Upper lobe of left lung (tissue), 6 donors: ENCODE measurements around the gene FNDC3B. TPM values are rescaled to one million over a fixed set of nuclear protein-coding genes. Genes with fewer than 3 reads are reported as not detected.

Experiments used
- ATAC-seq, 2 donors: fragments of 200-7000 bp; cut with Tn5 transposase; one replicate each; pipeline ENCODE4 v1.9.1; 2022; ENCODE audit warnings: mild to moderate bottlenecking in 2 of 2, moderate library complexity in 2 of 2; ENCODE audit not compliant: low FRiP score in 2 of 2
- DNase-seq, 2 donors: peaks; one replicate each; pipeline ENCODE4 v3.0.0-alpha.2; 2019 to 2020
- H3K27ac ChIP-seq, 4 donors: fragments of 200-600 bp; sonication (generic); one replicate each; pipeline ENCODE4 v1.5.1; 2016 to 2019
- H3K27me3 ChIP-seq, 4 donors: fragments of 200-600 bp; sonication (generic); one replicate each; pipeline ENCODE4 v1.5.1; 2017 to 2019
- H3K36me3 ChIP-seq, 4 donors: fragments of 200-600 bp; sonication (generic); one replicate each; pipeline ENCODE4 v1.5.1; 2016 to 2019
- H3K4me1 ChIP-seq, 4 donors: fragments of 200-600 bp; sonication (generic); one replicate each; pipeline ENCODE4 v1.5.1; 2018 to 2019
- H3K4me3 ChIP-seq, 4 donors: fragments of 200-600 bp; sonication (generic); one replicate each; pipeline ENCODE4 v1.5.1; 2017 to 2019; ENCODE audit warnings: mild to moderate bottlenecking in 2 of 4, moderate library complexity in 1 of 4
- H3K9me3 ChIP-seq, 4 donors: fragments of 200-600 bp; sonication (generic); one replicate each; pipeline ENCODE4 v1.5.1; 2018 to 2019
- CTCF ChIP-seq, 6 experiments: fragments of 450-650 bp in 4 of 6; fragments of 200-600 bp in 2 of 6; sonication (generic) in 2 of 6; IDR thresholded peaks; one replicate each; pipeline ENCODE4 v1.5.1; 2016 to 2019; ENCODE audit warnings: antibody characterized with exemption in 6 of 6
- EP300 ChIP-seq, 4 donors: sonication (generic); formaldehyde crosslinking; IDR thresholded peaks; one replicate each; pipeline ENCODE4 v1.5.1; 2017; ENCODE audit warnings: antibody characterized with exemption in 4 of 4, control low read depth in 2 of 4
- POLR2A ChIP-seq, 4 donors: fragments of 450-650 bp; IDR thresholded peaks; one replicate each; pipeline ENCODE4 v1.5.1; 2016 to 2017; ENCODE audit warnings: antibody characterized with exemption in 4 of 4, mild to moderate bottlenecking in 2 of 4
- POLR2AphosphoS5 ChIP-seq, 2 donors: sonication (generic); formaldehyde crosslinking; IDR thresholded peaks; one replicate each; pipeline ENCODE4 v1.5.1; 2017; ENCODE audit warnings: antibody characterized with exemption in 2 of 2
- WGBS, 2 donors: methylation state at CpG; one replicate each; pipeline ENCODE4 v1.1.5; 2017 to 2018; 5-methylcytosine and 5-hydroxymethylcytosine counted together
- total RNA-seq, 6 donors: library from RNA; depleted of rRNA in 4 of 6; stranded (reverse); fragments of >200 nt in 4 of 6; gene quantifications; one replicate each; pipeline versions ENCODE4 v1.1.0 to v1.2.1, GENCODE V29; 2016 to 2021
- donor health status: DM: no; HTN: no; CAD: no; lungs with moderate emphysema.
- donor health status: DM: no; HTN: yes; CAD: no; lungs with severe emphysema.

FNDC3B gene
- total RNA-seq, 6 donors from 2014 or later, result 73.3 to 167 (median 119) TPM

DNA sequence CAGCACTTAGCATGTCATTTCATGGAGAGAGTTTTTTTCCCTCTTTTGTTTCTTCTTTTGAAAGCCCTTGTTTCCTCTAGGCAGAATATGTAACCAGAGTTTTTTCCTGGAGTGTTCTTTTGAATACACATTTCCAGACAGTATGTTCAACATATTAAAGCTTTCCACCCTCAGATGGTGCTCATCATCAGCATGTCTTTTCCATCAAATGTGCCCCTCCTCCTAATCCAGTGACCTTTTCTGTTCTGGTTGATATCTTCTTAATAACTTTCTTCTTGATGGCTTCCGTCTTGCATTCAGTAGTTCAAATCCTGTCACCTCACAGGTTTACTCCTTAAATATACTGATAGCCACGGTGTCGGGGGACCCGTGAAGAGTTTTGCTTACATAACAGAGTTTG, 78.6 kb downstream of the FNDC3B start:
- TF ChIP-seq POLR2A (IDR thresholded peaks at IDR 0.05), result no peak
- no peak for TF ChIP-seq POLR2AphosphoS5 (IDR thresholded peaks at IDR 0.05)
- no peak for TF ChIP-seq EP300 (IDR thresholded peaks at IDR 0.05)
- no peak for TF ChIP-seq CTCF (IDR thresholded peaks at IDR 0.05)
- Histone ChIP-seq H3K27me3 (no peaks in the 10 kb centered on the region), H3K4me3 (no peak overlapping the region), H3K9me3 (no peaks in the 10 kb centered on the region), H3K27ac (no peak overlapping the region), H3K36me3 (peaks cover 5 to 53% (median 14%) of the 10 kb centered on the region in 4 donors), H3K4me1 (peaks cover 0 to 13% (median 7%) of the 10 kb centered on the region in 4 donors)
- DNase-seq, result no peak
- no peak for ATAC-seq
- 39 to 62% methylated on average over 4 of the region's 4 CpGs for WGBS, 2 donors

GRCh38 chr3:172119266-172119969, 80.0 kb downstream of the FNDC3B start:
- TF ChIP-seq CTCF (IDR thresholded peaks at IDR 0.05) (no peak), EP300 (IDR thresholded peaks at IDR 0.05) (no peak)
- Histone ChIP-seq H3K27me3 (no peaks in the 10 kb centered on the region), H3K27ac (no peak overlapping the region), H3K4me1 (peaks cover 0 to 19% (median 12%) of the 10 kb centered on the region in 4 donors), H3K36me3 (peaks cover 2 to 43% (median 8%) of the 10 kb centered on the region in 4 donors), H3K4me3 (no peak overlapping the region), H3K9me3 (no peaks in the 10 kb centered on the region)
- ATAC-seq (no peak), DNase-seq (no peak)
- 85 to 87% methylated on average over 7 of the region's 7 CpGs for WGBS, 2 donors

- H3K27ac ChIP-seq, result no peak overlapping the region
- H3K9me3 ChIP-seq, result no peaks in the 10 kb centered on the region
- ATAC-seq, result no peak
Measured at GRCh38 chr3:172120912-172121311, 81.5 kb downstream of the FNDC3B start.

DNA sequence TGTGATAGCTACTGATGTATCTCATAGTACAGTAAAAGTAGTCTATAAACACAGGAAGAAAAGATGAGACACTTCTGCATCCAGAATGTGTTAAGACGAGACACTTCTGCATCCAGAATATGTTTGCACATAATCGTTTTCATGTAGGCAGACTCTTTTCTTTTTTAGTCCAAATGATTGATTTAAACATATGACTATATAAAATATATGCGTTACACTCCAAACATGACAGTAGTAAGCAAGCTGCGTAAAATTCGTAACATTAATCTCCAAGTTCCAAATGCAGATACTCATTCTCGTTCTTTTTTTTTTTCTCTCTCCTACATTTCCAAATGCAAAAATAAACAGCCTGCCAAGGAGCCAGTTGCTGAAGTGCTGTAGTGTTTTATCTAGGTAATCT, 82.6 kb downstream of the FNDC3B start:
- no peak overlapping the region for H3K4me3 ChIP-seq
- ATAC-seq (no peak), DNase-seq (no peak)
- TF ChIP-seq EP300 (IDR thresholded peaks at IDR 0.05), result no peak
- no peak for TF ChIP-seq POLR2A (IDR thresholded peaks at IDR 0.05)
- no peak for TF ChIP-seq CTCF (IDR thresholded peaks at IDR 0.05)
- TF ChIP-seq POLR2AphosphoS5 (IDR thresholded peaks at IDR 0.05), result no peak
- H3K27me3 ChIP-seq, result no peaks in the 10 kb centered on the region
- H3K9me3 ChIP-seq, result no peaks in the 10 kb centered on the region
- H3K27ac ChIP-seq, result peak overlapping the region in 1 of 4 donors; percentile 7
- peaks cover 22 to 44% (median 37%) of the 10 kb centered on the region in 4 donors for H3K4me1 ChIP-seq
- H3K36me3 ChIP-seq, result peaks cover 0 to 19% (median 0%) of the 10 kb centered on the region in 4 donors
- 74 to 78% methylated on average over 6 of the region's 6 CpGs for WGBS, 2 donors

More at GRCh38 chr3:172120912-172121311, 81.5 kb downstream of the FNDC3B start:
- TF ChIP-seq CTCF (IDR thresholded peaks at IDR 0.05) (no peak), POLR2A (IDR thresholded peaks at IDR 0.05) (no peak), POLR2AphosphoS5 (IDR thresholded peaks at IDR 0.05) (no peak), EP300 (IDR thresholded peaks at IDR 0.05) (no peak)
- Histone ChIP-seq H3K4me3 (no peak overlapping the region), H3K36me3 (peaks cover 0 to 29% (median 0%) of the 10 kb centered on the region in 4 donors), H3K27me3 (no peaks in the 10 kb centered on the region), H3K4me1 (peaks cover 11 to 33% (median 26%) of the 10 kb centered on the region in 4 donors)
- DNase-seq, result no peak
- WGBS, 2 donors, result 92% methylated on average over 4 to 6 of the region's 6 CpGs

DNA sequence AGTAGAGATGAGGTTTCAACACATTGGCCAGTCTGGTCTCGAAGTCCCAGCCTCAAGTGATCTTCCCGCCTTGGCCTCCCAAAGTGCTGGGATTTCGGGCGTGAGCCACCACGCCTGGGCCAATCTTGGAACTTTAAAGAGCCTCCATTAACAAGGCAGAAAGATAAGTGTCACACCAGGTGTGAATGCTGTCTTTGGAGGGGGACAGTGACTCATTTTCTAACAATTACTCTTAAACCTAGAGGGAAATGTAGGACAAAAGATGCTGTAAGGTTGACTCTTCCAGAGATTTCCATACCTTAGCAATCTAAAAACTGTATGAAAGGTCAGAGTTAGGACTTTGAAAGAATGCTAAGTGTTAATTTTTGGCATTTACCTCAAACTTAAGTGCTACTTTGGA, 84.9 kb downstream of the FNDC3B start:
- Histone ChIP-seq H3K27ac (peak overlapping the region in 2 of 4 donors; percentile 40 to 67), H3K9me3 (no peaks in the 10 kb centered on the region), H3K36me3 (peaks cover 0 to 12% (median 0%) of the 10 kb centered on the region in 4 donors), H3K4me1 (peaks cover 43 to 55% (median 53%) of the 10 kb centered on the region in 4 donors), H3K27me3 (no peaks in the 10 kb centered on the region), H3K4me3 (no peak overlapping the region)
- 79 to 85% methylated on average over 5 of the region's 5 CpGs for WGBS, 2 donors
- TF ChIP-seq POLR2AphosphoS5 (IDR thresholded peaks at IDR 0.05), result no peak
- no peak for TF ChIP-seq EP300 (IDR thresholded peaks at IDR 0.05)
- no peak for TF ChIP-seq POLR2A (IDR thresholded peaks at IDR 0.05)
- no peak for TF ChIP-seq CTCF (IDR thresholded peaks at IDR 0.05)
- ATAC-seq (no peak), DNase-seq (peak in 1 of 2 donors; percentile 13)
